GM19035 (cell line): ENCODE data around the gene NRCAM.

Experiments used
- ATAC-seq: cut with Tn5 transposase; IDR thresholded peaks from one replicate; pipeline ENCODE4 v1.9.1; 2021; ENCODE audit not compliant: unreplicated experiment

The NRCAM gene

DNA sequence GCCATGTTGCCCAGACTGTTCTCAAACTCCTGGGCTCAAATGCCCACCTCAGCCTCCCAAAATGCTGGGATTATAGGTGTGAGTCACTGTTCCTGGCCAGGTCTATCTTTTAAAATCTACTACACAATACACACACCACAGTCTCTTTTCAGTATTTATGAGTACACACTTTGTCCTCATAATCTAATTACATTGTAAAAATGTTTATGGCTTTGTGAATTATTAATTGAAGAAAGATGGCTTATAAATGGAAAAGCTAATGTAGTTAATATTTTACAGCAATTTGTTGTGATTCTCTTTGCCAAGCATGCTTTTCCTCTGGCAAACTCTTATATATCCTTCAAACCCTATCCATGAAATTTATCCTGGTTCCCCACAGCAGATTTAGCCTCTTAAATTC lies 348.1 kb downstream of the NRCAM start:
- ATAC-seq: no peak

DNA sequence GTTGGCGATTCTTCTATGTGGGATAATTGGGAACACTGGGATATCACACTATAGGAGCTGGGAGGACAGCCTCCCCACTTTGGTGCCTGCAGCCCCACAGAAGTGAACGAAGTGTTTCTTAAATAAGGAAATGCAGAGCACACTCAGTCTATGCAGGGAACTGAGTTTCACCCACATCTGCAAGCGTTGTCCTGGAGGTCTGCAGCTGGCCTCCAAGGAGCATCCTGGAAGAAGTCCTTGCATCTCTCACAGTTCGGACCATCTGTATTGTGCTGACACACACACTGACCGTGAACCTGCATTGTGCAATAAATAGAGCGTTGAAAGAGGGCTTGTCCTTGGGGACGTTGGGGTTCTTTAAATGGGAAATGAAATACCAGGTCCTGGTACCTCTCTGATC lies 351.9 kb downstream of the NRCAM start:
- ATAC-seq: no peak

DNA sequence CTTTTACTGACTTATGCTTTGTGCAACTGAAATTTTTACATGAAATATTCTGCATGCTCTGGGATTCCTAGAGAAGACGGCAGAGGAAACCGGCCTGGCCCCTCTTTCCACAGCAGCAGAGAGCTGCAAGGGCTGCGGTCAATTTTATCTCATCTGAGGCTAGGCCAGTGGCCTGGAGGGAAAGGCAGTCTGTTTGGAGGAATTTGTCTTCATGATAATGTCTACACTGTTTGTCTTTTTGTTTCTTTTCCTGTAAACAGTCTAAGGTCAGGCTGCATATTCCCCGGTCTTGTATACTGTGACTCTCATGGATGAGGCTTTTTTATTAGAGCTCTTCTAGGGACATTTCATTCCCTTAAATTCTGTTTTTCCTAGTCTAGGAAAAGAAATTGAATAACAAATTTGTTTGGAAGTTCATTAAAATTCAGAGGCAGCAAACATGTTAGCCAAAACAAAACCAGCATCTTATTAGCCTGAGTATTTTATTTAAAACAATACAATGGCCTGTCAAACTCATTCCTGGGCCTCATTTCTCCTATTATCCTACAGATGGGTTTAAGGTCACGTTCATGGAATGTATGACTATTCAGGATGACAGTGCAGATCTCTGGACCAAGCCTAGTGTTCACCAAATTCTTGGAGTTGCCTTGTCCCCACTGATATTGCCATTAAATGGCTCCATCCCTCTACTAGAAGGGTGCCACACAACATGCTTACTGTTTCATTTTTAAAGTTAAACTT lies 352.5 kb downstream of the NRCAM start:
- no peak for ATAC-seq

DNA sequence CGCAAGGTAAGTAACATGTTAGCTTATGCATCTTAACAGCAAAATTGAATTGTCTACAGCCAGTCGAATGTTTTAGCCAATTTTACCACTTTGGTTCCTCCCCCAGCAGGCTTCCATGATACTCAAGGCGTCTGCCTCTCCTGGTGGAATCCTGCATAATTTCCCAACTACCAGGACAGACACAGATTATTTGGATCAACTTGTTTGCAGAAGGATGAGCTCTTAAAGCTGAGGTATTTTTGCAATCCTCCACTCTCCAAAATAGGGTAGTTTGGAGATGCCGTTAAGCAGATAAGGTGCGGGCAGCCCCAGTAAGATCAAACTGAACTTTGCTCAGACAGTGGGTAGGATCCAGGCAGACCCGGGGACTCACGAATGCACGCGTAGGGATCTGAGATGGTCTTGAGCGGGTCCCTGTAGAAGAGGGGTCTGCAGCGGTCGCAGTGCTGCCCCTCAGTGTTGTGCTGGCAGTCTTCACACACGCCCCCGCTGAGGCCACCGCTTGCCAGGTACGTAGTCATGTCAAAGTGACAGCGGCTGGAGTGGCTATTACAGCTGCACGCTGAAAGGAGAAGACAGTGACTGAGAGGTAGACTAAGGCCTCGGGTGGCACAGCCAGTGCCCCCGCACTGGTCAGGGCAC lies 353.4 kb downstream of the NRCAM start:
- ATAC-seq: no peak

DNA sequence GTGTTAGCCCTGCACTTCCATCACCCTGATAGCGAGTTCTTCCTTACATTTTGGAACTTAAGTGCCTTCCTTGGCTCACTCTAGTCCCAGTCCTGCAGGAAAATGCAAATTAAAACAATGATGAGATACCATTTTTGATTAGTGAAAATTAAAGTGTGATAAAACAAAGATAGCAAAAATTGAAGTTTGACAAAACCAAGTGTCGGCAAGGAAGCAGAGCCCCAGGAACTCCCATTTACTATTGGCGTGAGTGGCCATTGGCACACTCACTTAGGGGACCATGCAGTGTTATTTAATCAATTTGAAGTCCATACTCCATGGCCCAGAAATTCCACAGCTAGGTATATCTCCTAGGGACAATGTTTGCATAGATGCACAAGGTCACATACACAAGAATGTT lies 354.5 kb downstream of the NRCAM start:
- ATAC-seq: no peak

DNA sequence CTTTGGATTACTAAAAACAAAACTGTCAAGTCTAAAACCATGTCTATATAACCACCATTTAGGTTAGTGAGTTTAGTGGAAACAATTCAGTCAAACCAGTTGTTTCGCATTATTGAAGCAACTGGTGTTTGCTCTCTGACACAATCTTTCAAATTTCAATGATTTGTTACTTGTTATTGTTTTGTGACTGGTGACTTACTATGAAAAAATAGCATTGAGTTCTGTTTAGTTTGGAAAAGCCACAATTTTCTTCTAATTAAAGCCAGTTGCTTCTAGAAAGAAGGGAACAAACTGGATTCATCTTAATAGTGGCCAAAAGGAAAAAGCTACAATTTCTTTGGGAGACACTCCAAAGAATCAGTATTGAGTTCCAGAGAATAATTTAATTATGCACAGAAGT lies 356.5 kb downstream of the NRCAM start:
- ATAC-seq: no peak

DNA sequence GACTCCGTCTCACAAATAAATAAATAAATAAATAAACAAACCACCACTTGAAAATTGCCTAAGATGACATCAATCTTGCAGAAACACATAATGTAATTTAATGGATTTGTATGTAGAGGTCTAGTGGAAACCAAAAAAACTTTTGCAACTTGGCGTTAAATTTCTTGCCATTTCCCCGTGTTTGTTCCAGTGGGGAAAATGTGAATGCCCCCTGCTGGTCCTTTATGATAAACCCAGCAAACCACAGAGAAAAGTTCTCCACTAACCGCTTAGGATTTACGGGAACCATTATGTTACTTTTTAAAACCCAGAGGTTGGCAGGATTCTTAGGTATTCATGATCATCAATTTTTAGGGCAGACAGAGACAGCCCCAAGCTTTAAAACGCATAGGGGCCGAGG lies 358.5 kb downstream of the NRCAM start:
- no peak for ATAC-seq
